GM12892 (cell line): ENCODE measurements around the gene ZNF536.

ENCODE experiments used
- POLR2A ChIP-seq: IDR thresholded peaks from 2 replicates; pipeline ENCODE4 v1.6.1; 2011; ENCODE audit warnings: low read depth, low read length, control low read depth
- POLR2AphosphoS5 ChIP-seq: IDR thresholded peaks from 2 replicates; pipeline ENCODE4 v1.6.1; 2011; ENCODE audit warnings: low read depth, low read length, control low read depth
- TAF1 ChIP-seq: IDR thresholded peaks from 2 replicates; pipeline ENCODE4 v1.6.1; 2011; ENCODE audit warnings: low read depth, mild to moderate bottlenecking, control low read depth, low read length, borderline replicate concordance

DNA sequence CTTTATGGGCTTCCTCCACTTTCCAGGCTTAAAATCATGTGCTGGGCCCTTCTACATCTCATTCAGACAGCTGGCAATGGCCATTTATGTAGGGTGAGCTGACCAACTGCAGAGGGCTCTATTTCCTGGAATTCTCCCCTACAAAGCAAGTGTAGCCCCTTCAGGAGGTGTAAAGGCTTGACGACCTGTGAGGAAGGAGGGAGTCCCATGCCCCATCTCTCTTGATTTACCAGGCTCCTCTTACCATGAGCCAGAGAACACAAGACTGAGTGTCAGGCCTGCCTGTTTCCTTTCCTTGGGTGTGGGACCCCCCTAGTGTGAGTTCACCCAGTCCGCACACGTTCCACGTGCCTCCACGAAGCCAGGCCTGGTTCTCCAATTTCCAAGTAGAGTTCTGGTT, 16.6 kb downstream of the ZNF536 start:
- no peak for TF ChIP-seq POLR2A
- TF ChIP-seq POLR2AphosphoS5 = no peak
- TF ChIP-seq TAF1 = no peak
